Cortex of kidney (tissue), 1 donor: ENCODE results near the gene RAB1B.
"Not testable (repeated sequence)": the region's sequence is repeated elsewhere in the genome, so short reads cannot be mapped to it uniquely, and the experiment has no call there.

Experiments used
- DNase-seq: peaks from one replicate; lab custom pipeline; 2025; lab: John Stamatoyannopoulos, UW

Gene RAB1B

DNA sequence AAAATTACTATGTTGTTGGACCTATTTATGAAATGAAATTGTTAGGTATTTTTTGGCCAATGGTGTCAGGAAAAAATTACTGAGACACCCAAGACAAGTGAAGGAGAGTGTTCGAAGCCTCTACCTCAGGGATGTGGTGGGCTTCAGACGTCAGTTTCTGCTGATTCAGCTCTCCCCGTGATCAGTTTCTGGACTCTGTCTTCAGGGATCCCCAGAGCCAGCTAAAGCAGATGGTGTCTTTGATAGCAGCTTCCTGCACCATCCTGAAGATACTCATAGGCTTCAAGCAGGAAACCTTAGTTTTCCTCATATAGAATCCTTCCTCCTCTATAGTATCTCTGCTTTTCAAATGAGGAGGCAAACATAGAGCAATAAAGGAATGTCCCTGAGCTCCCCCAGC, 41.0 kb downstream of the RAB1B start:
- DNase-seq, result no peak

- DNase-seq, result no peak
Measured at GRCh38 chr11:66310324-66310723, 41.9 kb downstream of the RAB1B start.

- DNase-seq, result not testable (repeated sequence)
Measured at GRCh38 chr11:66310803-66311440, 42.5 kb downstream of the RAB1B start.

GRCh38 chr11:66311470-66311964, 43.1 kb downstream of the RAB1B start:
- no peak for DNase-seq

DNA sequence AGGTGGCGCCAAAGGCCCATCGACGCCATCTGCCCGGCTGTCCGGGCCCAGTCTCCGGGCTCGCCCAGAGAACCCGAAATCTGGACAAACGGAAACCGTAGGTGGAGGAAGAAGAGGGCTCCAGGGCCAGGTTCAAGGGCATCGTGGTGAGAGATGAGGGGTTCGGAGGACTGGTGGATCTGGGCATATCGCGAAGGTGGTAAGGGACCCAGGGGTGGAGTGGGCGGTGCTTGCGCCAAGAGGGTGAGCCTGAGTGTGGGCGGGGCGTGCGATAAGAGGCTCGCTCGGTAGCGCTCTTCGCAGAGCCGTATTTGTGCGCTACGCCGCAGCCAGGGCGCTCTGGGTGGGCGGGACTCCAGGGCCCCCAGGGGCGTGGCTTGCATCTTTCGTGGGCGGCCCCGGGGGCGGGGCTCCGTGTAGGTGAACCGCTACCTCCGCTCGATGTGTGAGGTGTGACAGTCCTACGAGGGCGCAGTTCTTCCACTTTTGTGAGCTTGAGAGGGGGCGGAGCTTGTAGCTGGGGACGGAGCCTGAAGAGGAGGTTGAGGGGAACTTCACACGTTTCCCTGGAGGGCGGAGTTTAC, 43.6 kb downstream of the RAB1B start:
- no peak for DNase-seq

DNA sequence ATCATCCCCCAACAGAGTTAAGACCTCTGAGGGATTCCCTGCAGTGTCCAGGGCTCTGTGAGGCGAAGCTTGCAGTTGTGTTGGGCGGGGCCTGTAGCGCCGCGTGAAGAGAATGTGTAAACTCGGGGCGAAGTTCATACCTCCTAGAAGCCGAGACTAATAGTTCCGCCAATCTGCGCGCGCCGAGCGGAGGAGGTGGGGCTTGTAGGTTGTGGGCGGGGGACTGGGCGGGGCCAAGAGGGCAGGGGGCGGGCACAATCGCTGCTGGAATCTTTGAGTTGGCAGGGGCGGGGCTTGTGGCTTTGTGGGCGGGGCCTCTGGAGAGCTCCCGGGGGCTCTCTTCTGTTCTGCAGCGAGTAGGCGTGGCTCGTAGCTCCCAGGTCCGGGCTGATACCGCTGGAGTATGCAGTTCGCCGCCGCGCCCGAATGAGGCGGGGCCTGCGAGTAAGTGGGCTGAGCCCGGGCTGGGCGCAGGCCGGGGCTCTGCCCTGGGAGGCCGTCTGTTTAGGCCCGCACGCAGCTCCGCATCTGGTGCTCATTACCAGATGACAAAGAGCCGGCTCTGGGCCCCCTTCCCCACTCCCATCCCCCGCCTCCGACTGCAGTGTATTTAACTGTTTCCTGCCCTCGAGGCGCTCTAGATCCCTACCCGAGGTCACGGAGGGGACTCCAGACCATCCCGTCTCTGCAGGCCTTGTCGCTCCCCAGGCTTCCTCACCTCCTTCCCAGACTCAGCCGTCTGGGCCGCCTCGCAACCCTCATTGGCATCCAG, 44.3 kb downstream of the RAB1B start:
- DNase-seq, result no peak

GRCh38 chr11:66313321-66314185, 45.1 kb downstream of the RAB1B start:
- no peak for DNase-seq

GRCh38 chr11:66314186-66314501, 45.7 kb downstream of the RAB1B start:
- no peak for DNase-seq

- DNase-seq, result no peak
Measured at GRCh38 chr11:66314561-66315497, 46.4 kb downstream of the RAB1B start.

DNA sequence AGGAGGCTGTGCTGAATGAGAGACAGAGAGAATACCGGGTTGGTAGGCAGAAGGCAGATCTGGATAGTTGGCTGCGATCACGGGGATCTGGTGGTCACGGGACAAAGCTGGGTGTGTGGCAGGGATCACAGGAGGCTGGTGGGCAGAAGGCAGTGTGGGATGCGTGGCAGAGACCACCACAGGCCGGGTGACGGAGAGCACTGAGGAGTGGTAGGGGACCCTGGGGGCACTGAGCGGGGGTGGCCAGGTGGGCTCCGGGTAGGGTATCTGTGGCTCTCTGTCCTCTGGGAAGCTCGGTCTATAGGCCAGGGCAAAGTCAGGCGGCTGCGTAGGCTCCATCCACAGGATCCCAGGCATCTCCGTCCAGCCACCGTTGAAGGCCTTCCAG, 47.1 kb downstream of the RAB1B start:
- DNase-seq, result no peak

DNA sequence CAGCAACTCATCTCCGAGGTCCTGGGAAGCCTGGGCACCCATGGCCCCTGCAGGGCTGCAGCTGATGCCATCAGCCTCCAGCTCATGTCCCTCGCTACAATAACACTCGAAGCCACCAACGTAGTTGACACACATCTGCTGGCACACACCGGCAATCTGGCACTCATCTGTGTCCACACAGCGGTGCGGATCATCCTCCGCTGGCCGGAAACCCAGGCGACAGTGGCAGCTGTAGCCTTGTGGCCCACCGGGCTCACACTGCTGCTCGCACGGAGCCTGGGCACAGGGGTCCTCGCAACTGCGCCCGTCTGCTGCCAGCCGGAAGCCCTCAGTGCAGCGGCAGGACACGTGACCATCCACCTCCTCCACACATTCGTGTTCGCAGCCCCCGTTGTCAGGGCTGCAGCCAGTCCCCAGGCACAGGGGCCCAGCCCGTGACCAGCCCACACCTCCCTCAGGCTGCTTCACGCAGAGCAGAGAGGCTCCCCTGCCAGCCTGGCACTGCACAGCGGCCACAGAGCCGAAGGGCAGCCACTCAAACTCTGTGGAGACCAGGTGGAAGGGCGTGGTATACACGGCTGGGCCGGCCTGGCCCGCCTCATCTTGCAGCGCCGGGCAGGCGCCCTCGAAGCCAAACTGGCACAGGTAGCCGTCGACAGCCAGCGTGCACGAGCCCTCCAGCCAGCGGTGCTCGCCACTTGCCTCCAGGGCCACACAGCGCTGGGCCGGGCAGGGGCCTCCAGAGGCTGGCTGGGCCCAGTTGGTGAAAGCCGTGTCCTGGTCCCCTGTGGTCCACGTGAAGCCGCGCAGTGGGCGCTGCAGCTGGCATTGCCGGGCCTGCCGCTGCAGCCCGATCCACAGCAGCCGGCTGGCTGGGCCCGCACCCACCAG, 47.7 kb downstream of the RAB1B start:
- no peak for DNase-seq

GRCh38 chr11:66316849-66317251, 48.4 kb downstream of the RAB1B start, which contains the start of gene CD248:
Gene CD248 (minus strand): TSS chr11:66317044. CDS start chr11:66317027, 17 bp downstream.
- no peak for DNase-seq

GRCh38 chr11:66317322-66317722, 48.9 kb downstream of the RAB1B start:
- no peak for DNase-seq

DNA sequence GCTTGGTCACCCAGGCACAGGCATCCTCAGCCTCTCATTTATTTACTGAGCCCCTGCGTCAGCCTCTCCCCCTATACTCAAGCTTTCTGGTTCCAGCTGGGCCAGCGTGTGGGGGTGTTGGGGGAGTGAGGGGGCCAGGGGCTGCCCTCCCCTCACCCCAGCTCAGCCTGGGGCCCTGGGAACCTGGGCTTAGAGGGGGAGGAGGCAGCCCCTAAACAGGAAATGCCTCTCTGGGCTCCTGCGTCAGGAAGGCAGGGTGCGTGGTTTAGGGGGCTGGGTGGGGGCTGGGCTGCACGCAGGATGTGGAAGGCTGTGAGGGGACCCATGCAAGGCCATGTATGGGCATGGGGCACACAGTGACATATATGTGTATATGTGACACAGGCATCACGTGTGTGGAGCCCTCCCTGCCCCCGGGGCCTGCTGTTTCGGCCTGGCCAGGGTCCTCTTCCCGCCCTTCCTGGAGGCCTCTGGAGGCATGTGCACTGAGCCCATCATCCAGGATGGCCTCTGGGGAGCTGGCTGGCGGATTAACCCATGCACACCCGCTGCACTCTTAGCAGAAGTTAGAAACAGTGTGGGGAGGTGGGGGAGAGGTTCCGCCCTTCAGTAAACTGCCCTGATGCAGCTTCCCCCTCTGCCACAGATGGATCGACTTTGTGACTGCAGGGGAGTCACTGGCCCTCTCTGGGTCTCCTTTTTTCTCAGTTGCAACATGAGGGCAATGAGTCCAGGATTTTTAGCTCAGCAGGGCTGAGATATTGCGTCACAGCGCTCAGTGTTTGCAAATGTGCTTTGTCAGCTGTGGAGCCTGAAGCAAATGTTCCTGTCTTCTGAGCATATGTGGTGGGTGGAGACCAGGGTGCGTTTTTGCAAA, 49.5 kb downstream of the RAB1B start:
- DNase-seq, result no peak

DNA sequence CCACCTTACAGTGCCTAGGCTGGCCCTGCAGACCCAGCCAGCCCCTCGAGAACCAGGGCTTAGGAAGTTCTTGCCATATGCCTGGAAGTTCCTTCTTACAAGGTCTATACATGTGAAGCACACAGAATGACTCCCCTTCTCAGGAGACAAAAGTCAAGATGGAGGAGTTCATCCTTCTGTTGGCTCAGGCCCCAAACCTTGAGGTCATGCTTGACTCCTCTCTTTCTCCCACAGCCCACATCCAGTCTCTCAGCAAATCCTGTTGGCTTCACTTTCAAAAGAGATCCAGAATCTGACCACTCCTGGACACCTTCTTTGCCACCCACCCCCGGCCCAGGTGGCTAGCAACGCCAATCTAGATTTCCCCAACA, 50.1 kb downstream of the RAB1B start:
- no peak for DNase-seq

DNA sequence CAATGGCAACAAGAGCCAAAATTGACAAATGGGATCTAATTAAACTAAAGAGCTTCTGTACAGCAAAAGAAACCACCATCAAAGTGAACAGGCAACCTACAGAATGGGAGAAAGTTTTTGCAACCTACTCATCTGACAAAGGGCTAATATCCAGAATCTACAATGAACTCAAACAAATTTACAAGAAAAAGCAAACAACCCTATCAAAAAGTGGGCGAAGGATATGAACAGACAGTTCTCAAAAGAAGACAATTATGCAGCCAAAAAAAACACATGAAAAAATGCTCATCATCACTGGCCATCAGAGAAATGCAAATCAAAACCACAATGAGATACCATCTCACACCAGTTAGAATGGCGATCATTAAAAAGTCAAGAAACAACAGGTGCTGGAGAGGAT, 51.9 kb downstream of the RAB1B start:
- DNase-seq, result not testable (repeated sequence)

DNA sequence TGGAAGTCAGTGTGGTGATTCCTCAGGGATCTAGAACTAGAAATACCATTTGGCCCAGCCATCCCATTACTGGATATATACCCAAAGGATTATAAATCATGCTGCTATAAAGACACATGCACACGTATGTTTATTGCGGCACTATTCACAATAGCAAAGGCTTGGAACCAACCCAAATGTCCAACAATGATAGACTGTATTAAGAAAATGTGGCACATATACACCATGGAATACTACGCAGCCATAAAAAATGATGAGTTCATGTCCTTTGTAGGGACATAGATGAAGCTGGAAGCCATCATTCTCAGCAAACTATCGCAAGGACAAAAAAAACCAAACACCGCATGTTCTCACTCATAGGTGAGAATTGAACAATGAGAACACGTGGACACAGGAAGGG, 52.3 kb downstream of the RAB1B start:
- not testable (repeated sequence) for DNase-seq

- DNase-seq, result no peak
Measured at GRCh38 chr11:66321606-66322005, 53.2 kb downstream of the RAB1B start.
